Peyer's patch (tissue), 4 donors: ENCODE data around the gene ATP2B2.

Experiments used
- POLR2A ChIP-seq, 2 donors: fragments of 450-650 bp; IDR thresholded peaks; one replicate each; pipeline ENCODE4 v1.5.1; 2017; ENCODE audit warnings: antibody characterized with exemption in 2 of 2, mild to moderate bottlenecking in 2 of 2, moderate library complexity in 2 of 2
- TF ChIP-seq, protein P1 (sequence below), 6 experiments: fragments of 450-650 bp in 4 of 6; fragments of 200-600 bp in 2 of 6; sonication (generic) in 1 of 6; IDR thresholded peaks; one replicate each; pipeline ENCODE4 v1.5.1; 2017 to 2019; ENCODE audit warnings: antibody characterized with exemption in 6 of 6, mild to moderate bottlenecking in 3 of 6, moderate library complexity in 1 of 6

DNA sequence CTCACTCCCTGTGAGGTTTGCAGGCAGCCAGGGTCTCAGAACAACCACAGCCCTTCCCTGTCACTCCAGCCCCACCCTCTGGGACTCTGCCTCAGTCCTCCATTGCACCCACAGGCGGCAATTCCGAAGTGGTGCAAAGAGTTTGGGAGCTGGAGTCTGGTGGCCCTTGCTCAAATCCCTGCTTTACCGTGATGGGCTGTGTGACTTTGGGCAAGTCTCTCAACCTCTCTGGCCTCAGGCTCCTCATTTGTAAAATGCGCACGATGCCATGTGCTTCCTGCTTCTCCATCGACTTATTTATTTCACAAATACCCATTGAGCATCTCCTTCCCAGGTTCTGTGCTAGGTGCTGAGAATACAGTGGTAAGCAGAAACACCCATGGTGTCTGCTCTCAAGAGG lies 7.3 kb upstream of the ATP2B2 start:
- TF ChIP-seq, protein P1, sequence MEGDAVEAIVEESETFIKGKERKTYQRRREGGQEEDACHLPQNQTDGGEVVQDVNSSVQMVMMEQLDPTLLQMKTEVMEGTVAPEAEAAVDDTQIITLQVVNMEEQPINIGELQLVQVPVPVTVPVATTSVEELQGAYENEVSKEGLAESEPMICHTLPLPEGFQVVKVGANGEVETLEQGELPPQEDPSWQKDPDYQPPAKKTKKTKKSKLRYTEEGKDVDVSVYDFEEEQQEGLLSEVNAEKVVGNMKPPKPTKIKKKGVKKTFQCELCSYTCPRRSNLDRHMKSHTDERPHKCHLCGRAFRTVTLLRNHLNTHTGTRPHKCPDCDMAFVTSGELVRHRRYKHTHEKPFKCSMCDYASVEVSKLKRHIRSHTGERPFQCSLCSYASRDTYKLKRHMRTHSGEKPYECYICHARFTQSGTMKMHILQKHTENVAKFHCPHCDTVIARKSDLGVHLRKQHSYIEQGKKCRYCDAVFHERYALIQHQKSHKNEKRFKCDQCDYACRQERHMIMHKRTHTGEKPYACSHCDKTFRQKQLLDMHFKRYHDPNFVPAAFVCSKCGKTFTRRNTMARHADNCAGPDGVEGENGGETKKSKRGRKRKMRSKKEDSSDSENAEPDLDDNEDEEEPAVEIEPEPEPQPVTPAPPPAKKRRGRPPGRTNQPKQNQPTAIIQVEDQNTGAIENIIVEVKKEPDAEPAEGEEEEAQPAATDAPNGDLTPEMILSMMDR (IDR thresholded peaks at IDR 0.05) = no peak
- no peak for TF ChIP-seq POLR2A (IDR thresholded peaks at IDR 0.05)
